Activated T-helper 2 cell treated with anti-CD3 and anti-CD28 coated beads, Interferon-gamma antibody, Interleukin-2, Interleukin-4, amounts not matched to agents 10 μg/mL and 5 μg/mL and 100 μg/mL, durations not matched to agents 14 hours and 24 hours and 36 hours (primary cell): Measurements from ENCODE around the gene RAD18. TPM values are rescaled to one million over a fixed set of nuclear protein-coding genes. Genes with fewer than 3 reads are reported as not detected.

Experiments
- DNase-seq: peaks from one replicate; pipeline ENCODE4 v3.0.0; 2021; ENCODE audit warnings: low spot score
- H3K27ac Mint-ChIP-seq: one replicate; pipeline ENCODE4 v1.8.0; 2021; ENCODE audit warnings: mixed read lengths
- H3K27me3 Mint-ChIP-seq: one replicate; pipeline ENCODE4 v1.8.0; 2021; ENCODE audit warnings: low read depth, mixed read lengths
- H3K36me3 Mint-ChIP-seq: one replicate; pipeline ENCODE4 v1.8.0; 2021; ENCODE audit warnings: low read depth, mixed read lengths
- H3K4me1 Mint-ChIP-seq: one replicate; pipeline ENCODE4 v1.8.0; 2021; ENCODE audit warnings: low read depth, mixed read lengths
- H3K4me3 Mint-ChIP-seq: one replicate; pipeline ENCODE4 v1.8.0; 2021; ENCODE audit warnings: low read depth, mild to moderate bottlenecking, moderate library complexity, mixed read lengths
- H3K9me3 Mint-ChIP-seq: one replicate; pipeline ENCODE4 v1.8.0; 2021; ENCODE audit warnings: mixed read lengths
- intact Hi-C: fragments of 100-400 bp; cut with micrococcal nuclease; formaldehyde crosslinking; loops from one replicate; pipeline ENCODE4 v1.15.1; 2023
- total RNA-seq: library from RNA; stranded (reverse); gene quantifications from 2 replicates; pipeline ENCODE4 v1.2.3, GENCODE V29; 2022

The RAD18 gene
- total RNA-seq, 1 donor from 2014 or later: 46.1 TPM

GRCh38 chr3:8875836-8876235, 87.4 kb downstream of the RAD18 start:
- Mint-ChIP-seq H3K36me3 (peaks cover 26% of the 10 kb centered on the region), H3K27me3 (no peaks in the 10 kb centered on the region), H3K4me1 (no peaks in the 10 kb centered on the region), H3K27ac (no peak overlapping the region), H3K4me3 (no peak overlapping the region), H3K9me3 (no peaks in the 10 kb centered on the region)
- no peak for DNase-seq
- intact Hi-C loops: no loop called here

- Mint-ChIP-seq H3K9me3 (no peaks in the 10 kb centered on the region), H3K27me3 (no peaks in the 10 kb centered on the region), H3K4me3 (no peak overlapping the region), H3K4me1 (no peaks in the 10 kb centered on the region), H3K36me3 (peaks cover 13% of the 10 kb centered on the region), H3K27ac (no peak overlapping the region)
- DNase-seq: no peak
- intact Hi-C loops: no loop called here
Observed at GRCh38 chr3:8873740-8874139, 89.5 kb downstream of the RAD18 start.

- no peak for DNase-seq
- intact Hi-C loops: no loop called here
- H3K27me3 Mint-ChIP-seq: no peaks in the 10 kb centered on the region
- no peaks in the 10 kb centered on the region for H3K4me1 Mint-ChIP-seq
- H3K4me3 Mint-ChIP-seq: no peak overlapping the region
- H3K27ac Mint-ChIP-seq: no peak overlapping the region
- no peaks in the 10 kb centered on the region for H3K9me3 Mint-ChIP-seq
- peaks cover 6% of the 10 kb centered on the region for H3K36me3 Mint-ChIP-seq
Observed at GRCh38 chr3:8872261-8872660, 91.0 kb downstream of the RAD18 start.

- H3K4me1 Mint-ChIP-seq: no peaks in the 10 kb centered on the region
- no peak for DNase-seq
Observed at GRCh38 chr3:8871306-8871705, 92.0 kb downstream of the RAD18 start.

GRCh38 chr3:8870134-8870533, 93.1 kb downstream of the RAD18 start:
- Mint-ChIP-seq H3K4me3 (no peak overlapping the region), H3K27ac (no peak overlapping the region), H3K27me3 (no peaks in the 10 kb centered on the region), H3K9me3 (no peaks in the 10 kb centered on the region), H3K4me1 (no peaks in the 10 kb centered on the region), H3K36me3 (no peaks in the 10 kb centered on the region)
- DNase-seq: no peak
- intact Hi-C loops: no loop called here

More at GRCh38 chr3:8871306-8871705, 92.0 kb downstream of the RAD18 start:
- Mint-ChIP-seq H3K27me3 (no peaks in the 10 kb centered on the region), H3K9me3 (no peaks in the 10 kb centered on the region), H3K36me3 (no peaks in the 10 kb centered on the region), H3K27ac (no peak overlapping the region), H3K4me3 (no peak overlapping the region)
- intact Hi-C loops: no loop called here

GRCh38 chr3:8869613-8870012, 93.7 kb downstream of the RAD18 start:
- intact Hi-C loops: no loop called here
- Mint-ChIP-seq H3K4me1 (no peaks in the 10 kb centered on the region), H3K36me3 (no peaks in the 10 kb centered on the region), H3K4me3 (no peak overlapping the region), H3K27ac (no peak overlapping the region), H3K9me3 (no peaks in the 10 kb centered on the region), H3K27me3 (no peaks in the 10 kb centered on the region)
- no peak for DNase-seq

GRCh38 chr3:8868996-8869395, 94.3 kb downstream of the RAD18 start:
- Mint-ChIP-seq H3K27ac (no peak overlapping the region), H3K4me3 (no peak overlapping the region), H3K9me3 (no peaks in the 10 kb centered on the region), H3K27me3 (no peaks in the 10 kb centered on the region), H3K36me3 (no peaks in the 10 kb centered on the region), H3K4me1 (no peaks in the 10 kb centered on the region)
- no peak for DNase-seq
- intact Hi-C loops: no loop called here

- intact Hi-C loops: no loop called here
- no peak for DNase-seq
- Mint-ChIP-seq H3K36me3 (no peaks in the 10 kb centered on the region), H3K9me3 (no peaks in the 10 kb centered on the region), H3K4me3 (no peak overlapping the region), H3K27me3 (no peaks in the 10 kb centered on the region), H3K27ac (no peak overlapping the region), H3K4me1 (no peaks in the 10 kb centered on the region)
Observed at GRCh38 chr3:8867646-8868045, 95.6 kb downstream of the RAD18 start.

- no peak for DNase-seq
- no peaks in the 10 kb centered on the region for H3K36me3 Mint-ChIP-seq
Observed at GRCh38 chr3:8865697-8866096, 97.6 kb downstream of the RAD18 start.

GRCh38 chr3:8864402-8865350, 98.6 kb downstream of the RAD18 start:
- intact Hi-C loops: no loop called here
- Mint-ChIP-seq H3K36me3 (no peaks in the 10 kb centered on the region), H3K27ac (no peak overlapping the region), H3K4me1 (no peaks in the 10 kb centered on the region), H3K9me3 (no peaks in the 10 kb centered on the region), H3K4me3 (no peak overlapping the region), H3K27me3 (no peaks in the 10 kb centered on the region)
- DNase-seq: no peak

More at GRCh38 chr3:8865697-8866096, 97.6 kb downstream of the RAD18 start:
- Mint-ChIP-seq H3K4me1 (no peaks in the 10 kb centered on the region), H3K27ac (no peak overlapping the region), H3K27me3 (no peaks in the 10 kb centered on the region), H3K9me3 (no peaks in the 10 kb centered on the region), H3K4me3 (no peak overlapping the region)
- intact Hi-C loops: no loop called here

GRCh38 chr3:8863891-8864290, 99.4 kb downstream of the RAD18 start:
- DNase-seq: no peak
- no peak overlapping the region for H3K27ac Mint-ChIP-seq
- H3K9me3 Mint-ChIP-seq: no peaks in the 10 kb centered on the region
- no peak overlapping the region for H3K4me3 Mint-ChIP-seq
- no peaks in the 10 kb centered on the region for H3K36me3 Mint-ChIP-seq
- intact Hi-C loops: no loop called here
- H3K4me1 Mint-ChIP-seq: no peaks in the 10 kb centered on the region
- H3K27me3 Mint-ChIP-seq: no peaks in the 10 kb centered on the region

- H3K27ac Mint-ChIP-seq: no peak overlapping the region
- no peaks in the 10 kb centered on the region for H3K4me1 Mint-ChIP-seq
- no peaks in the 10 kb centered on the region for H3K9me3 Mint-ChIP-seq
- intact Hi-C loops: no loop called here
- DNase-seq: no peak
- no peaks in the 10 kb centered on the region for H3K36me3 Mint-ChIP-seq
- no peaks in the 10 kb centered on the region for H3K27me3 Mint-ChIP-seq
- no peak overlapping the region for H3K4me3 Mint-ChIP-seq
Observed at GRCh38 chr3:8857720-8858367, 105.4 kb downstream of the RAD18 start.

GRCh38 chr3:8856721-8857120, 106.6 kb downstream of the RAD18 start:
- DNase-seq: no peak
- Mint-ChIP-seq H3K4me1 (no peaks in the 10 kb centered on the region), H3K36me3 (no peaks in the 10 kb centered on the region), H3K9me3 (no peaks in the 10 kb centered on the region), H3K4me3 (no peak overlapping the region), H3K27ac (no peak overlapping the region), H3K27me3 (no peaks in the 10 kb centered on the region)
- intact Hi-C loops: no loop called here
